ENCODE data around the gene METTL27.

DNA sequence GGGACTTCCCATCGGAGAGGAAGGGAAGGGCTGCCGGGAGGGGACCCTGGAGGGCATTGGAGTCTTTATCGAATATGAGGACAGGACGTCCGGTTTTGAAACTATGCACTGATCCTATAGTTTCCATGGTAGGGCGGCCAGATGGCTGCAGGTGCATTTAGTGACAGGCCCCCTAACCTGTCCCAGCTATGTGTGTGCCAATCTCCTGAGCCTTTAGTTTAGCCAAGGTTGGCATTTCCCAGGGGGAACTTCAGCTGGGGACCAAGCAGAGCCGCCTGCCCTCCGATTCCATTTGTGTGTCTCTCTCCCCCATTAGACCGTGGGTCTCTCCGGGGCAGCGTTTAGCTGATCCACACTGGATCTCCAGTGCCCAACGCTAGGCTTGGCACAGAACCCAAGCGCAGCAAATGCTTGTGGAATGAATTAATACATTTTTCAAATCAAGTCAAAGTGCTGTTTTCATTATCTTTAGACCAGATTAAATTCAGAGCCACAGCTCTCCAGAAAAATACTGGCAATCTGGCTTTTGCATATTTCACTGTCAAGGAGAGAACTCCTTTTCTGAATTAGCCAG, 38.5 kb upstream of the METTL27 start:
- TF ChIP-seq, protein P1, sequence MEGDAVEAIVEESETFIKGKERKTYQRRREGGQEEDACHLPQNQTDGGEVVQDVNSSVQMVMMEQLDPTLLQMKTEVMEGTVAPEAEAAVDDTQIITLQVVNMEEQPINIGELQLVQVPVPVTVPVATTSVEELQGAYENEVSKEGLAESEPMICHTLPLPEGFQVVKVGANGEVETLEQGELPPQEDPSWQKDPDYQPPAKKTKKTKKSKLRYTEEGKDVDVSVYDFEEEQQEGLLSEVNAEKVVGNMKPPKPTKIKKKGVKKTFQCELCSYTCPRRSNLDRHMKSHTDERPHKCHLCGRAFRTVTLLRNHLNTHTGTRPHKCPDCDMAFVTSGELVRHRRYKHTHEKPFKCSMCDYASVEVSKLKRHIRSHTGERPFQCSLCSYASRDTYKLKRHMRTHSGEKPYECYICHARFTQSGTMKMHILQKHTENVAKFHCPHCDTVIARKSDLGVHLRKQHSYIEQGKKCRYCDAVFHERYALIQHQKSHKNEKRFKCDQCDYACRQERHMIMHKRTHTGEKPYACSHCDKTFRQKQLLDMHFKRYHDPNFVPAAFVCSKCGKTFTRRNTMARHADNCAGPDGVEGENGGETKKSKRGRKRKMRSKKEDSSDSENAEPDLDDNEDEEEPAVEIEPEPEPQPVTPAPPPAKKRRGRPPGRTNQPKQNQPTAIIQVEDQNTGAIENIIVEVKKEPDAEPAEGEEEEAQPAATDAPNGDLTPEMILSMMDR (IDR thresholded peaks at IDR 0.05) = no peak
- no peak for TF ChIP-seq POLR2A (IDR thresholded peaks at IDR 0.05)

All from lower leg skin (tissue), 3 donors.